HEK293 (cell line): Measurements from ENCODE around the gene LGALS7.
A peak's percentile ranks its signal among the peaks of the same experiment; 100 is the strongest.

ENCODE experiments used
- CTCF ChIA-PET: fragments of 350-600 bp; formaldehyde crosslinking; extraction: SDS; loops from one replicate; lab custom pipeline; 2021; ENCODE audit warnings: antibody characterized with exemption; lab: Yijun Ruan, JAX
- POLR2A ChIA-PET: fragments of 300-600 bp; formaldehyde crosslinking; extraction: SDS; loops from one replicate; lab custom pipeline; 2020; ENCODE audit warnings: antibody characterized with exemption, inconsistent platforms; lab: Yijun Ruan, JAX
- H3K27ac ChIP-seq: fragments of 200-500 bp; sonication (Bioruptor generic); 2 replicates; pipeline ENCODE4 v1.5.1; 2014; ENCODE audit warnings: low read depth, low read length, control low read depth, inconsistent platforms; ENCODE audit errors: extremely low read depth
- H3K36me3 ChIP-seq, 2 experiments: fragments of 200-500 bp in 1 of 2; sonication (Bioruptor generic) in 1 of 2; 1 replicate in 1 of 2; 2 replicates in 1 of 2; pipeline ENCODE4 v1.5.1; 2014 to 2017; ENCODE audit warnings: inconsistent platforms in 2 of 2, low read length in 2 of 2; ENCODE audit not compliant: control insufficient read depth in 2 of 2, insufficient read depth in 1 of 2
- H3K4me1 ChIP-seq: fragments of 200-500 bp; sonication (Bioruptor generic); 2 replicates; pipeline ENCODE4 v1.5.1; 2014; ENCODE audit warnings: mild to moderate bottlenecking, low read length, inconsistent platforms; ENCODE audit not compliant: control insufficient read depth, insufficient read depth
- H3K4me3 ChIP-seq: 2 replicates; pipeline ENCODE4 v1.5.1; 2011; ENCODE audit warnings: low read depth, mild to moderate bottlenecking, control low read depth, low read length, moderate library complexity
- H3K9me3 ChIP-seq: fragments of 200-500 bp; sonication (Bioruptor generic); 2 replicates; pipeline ENCODE4 v1.5.1; 2014; ENCODE audit warnings: low read depth, low read length, inconsistent platforms; ENCODE audit not compliant: control insufficient read depth, insufficient read depth
- GLIS2 ChIP-seq: fragments of 450-650 bp; formaldehyde crosslinking; IDR thresholded peaks from 2 replicates; pipeline ENCODE4 v1.5.1; 2016; ENCODE audit warnings: missing biosample characterization, missing genetic modification characterization
- INSM2 ChIP-seq: fragments of 450-650 bp; formaldehyde crosslinking; IDR thresholded peaks from 2 replicates; pipeline ENCODE4 v1.5.1; 2016; ENCODE audit warnings: missing biosample characterization, missing genetic modification characterization
- OSR2 ChIP-seq: fragments of 450-650 bp; formaldehyde crosslinking; IDR thresholded peaks from 2 replicates; pipeline ENCODE4 v1.5.1; 2016; ENCODE audit warnings: missing biosample characterization, missing genetic modification characterization
- SP2 ChIP-seq: fragments of 450-650 bp; formaldehyde crosslinking; IDR thresholded peaks from 2 replicates; pipeline ENCODE4 v1.5.1; 2016; ENCODE audit warnings: missing biosample characterization, missing genetic modification characterization
- ZBTB11 ChIP-seq: fragments of 450-650 bp; formaldehyde crosslinking; conservative IDR thresholded peaks from 2 replicates; pipeline ENCODE4 v1.5.1; 2016; ENCODE audit warnings: low read depth, missing biosample characterization, missing genetic modification characterization
- ZBTB8A ChIP-seq: fragments of 450-650 bp; formaldehyde crosslinking; IDR thresholded peaks from 2 replicates; pipeline ENCODE4 v1.5.1; 2016; ENCODE audit warnings: missing biosample characterization, missing genetic modification characterization
- ZNF16 ChIP-seq: fragments of 450-650 bp; formaldehyde crosslinking; IDR thresholded peaks from 2 replicates; pipeline ENCODE4 v1.5.1; 2016; ENCODE audit warnings: low read depth, missing biosample characterization, missing genetic modification characterization
- ZNF239 ChIP-seq: fragments of 450-650 bp; formaldehyde crosslinking; IDR thresholded peaks from 2 replicates; pipeline ENCODE4 v1.5.1; 2016; ENCODE audit warnings: missing biosample characterization, missing genetic modification characterization
- ZNF266 ChIP-seq: fragments of 450-650 bp; formaldehyde crosslinking; IDR thresholded peaks from 2 replicates; pipeline ENCODE4 v1.5.1; 2016; ENCODE audit warnings: missing biosample characterization, missing genetic modification characterization, low read depth
- ZNF274 ChIP-seq, 2 experiments: fragments of 200-500 bp in 1 of 2; fragments of 450-650 bp in 1 of 2; sonication (Bioruptor generic) in 1 of 2; formaldehyde crosslinking in 1 of 2; IDR thresholded peaks; 2 replicates each; pipeline versions ENCODE4 v1.5.1 to v1.6.1; 2014 to 2016; ENCODE audit warnings: borderline replicate concordance in 1 of 2, inconsistent platforms in 1 of 2, low read length in 1 of 2, missing biosample characterization in 1 of 2, missing genetic modification characterization in 1 of 2
- ZNF433 ChIP-seq: fragments of 450-650 bp; formaldehyde crosslinking; IDR thresholded peaks from 2 replicates; pipeline ENCODE4 v1.5.1; 2016; ENCODE audit warnings: missing biosample characterization, missing genetic modification characterization, low read depth
- ZNF510 ChIP-seq: fragments of 450-650 bp; formaldehyde crosslinking; IDR thresholded peaks from 2 replicates; pipeline ENCODE4 v1.5.1; 2018; ENCODE audit warnings: mild to moderate bottlenecking, missing genetic modification characterization, missing biosample characterization; ENCODE audit not compliant: insufficient replicate concordance
- ZNF561 ChIP-seq: fragments of 450-650 bp; IDR thresholded peaks from 2 replicates; pipeline ENCODE4 v1.5.1; 2018; ENCODE audit warnings: missing biosample characterization, missing genetic modification characterization, borderline replicate concordance
- ZNF585B ChIP-seq: fragments of 450-650 bp; formaldehyde crosslinking; IDR thresholded peaks from 2 replicates; pipeline ENCODE4 v1.5.1; 2016; ENCODE audit warnings: missing biosample characterization, missing genetic modification characterization
- ZNF639 ChIP-seq: fragments of 450-650 bp; formaldehyde crosslinking; IDR thresholded peaks from 2 replicates; pipeline ENCODE4 v1.5.1; 2016; ENCODE audit warnings: missing biosample characterization, missing genetic modification characterization
- ZSCAN23 ChIP-seq: fragments of 450-650 bp; formaldehyde crosslinking; IDR thresholded peaks from 2 replicates; pipeline ENCODE4 v1.5.1; 2016; ENCODE audit warnings: missing biosample characterization, missing genetic modification characterization
- ZXDB ChIP-seq: fragments of 450-650 bp; formaldehyde crosslinking; IDR thresholded peaks from 2 replicates; pipeline ENCODE4 v1.5.1; 2016; ENCODE audit warnings: missing biosample characterization, missing genetic modification characterization
- TF ChIP-seq, protein P1 (sequence below): fragments of 450-650 bp; formaldehyde crosslinking; IDR thresholded peaks from 2 replicates; pipeline ENCODE4 v1.5.1; 2016; ENCODE audit warnings: missing biosample characterization, missing genetic modification characterization
- TF ChIP-seq, protein P2 (sequence below): fragments of 450-650 bp; formaldehyde crosslinking; IDR thresholded peaks from 2 replicates; pipeline ENCODE4 v1.5.1; 2017; ENCODE audit warnings: missing biosample characterization, missing genetic modification characterization

LGALS7 gene

DNA sequence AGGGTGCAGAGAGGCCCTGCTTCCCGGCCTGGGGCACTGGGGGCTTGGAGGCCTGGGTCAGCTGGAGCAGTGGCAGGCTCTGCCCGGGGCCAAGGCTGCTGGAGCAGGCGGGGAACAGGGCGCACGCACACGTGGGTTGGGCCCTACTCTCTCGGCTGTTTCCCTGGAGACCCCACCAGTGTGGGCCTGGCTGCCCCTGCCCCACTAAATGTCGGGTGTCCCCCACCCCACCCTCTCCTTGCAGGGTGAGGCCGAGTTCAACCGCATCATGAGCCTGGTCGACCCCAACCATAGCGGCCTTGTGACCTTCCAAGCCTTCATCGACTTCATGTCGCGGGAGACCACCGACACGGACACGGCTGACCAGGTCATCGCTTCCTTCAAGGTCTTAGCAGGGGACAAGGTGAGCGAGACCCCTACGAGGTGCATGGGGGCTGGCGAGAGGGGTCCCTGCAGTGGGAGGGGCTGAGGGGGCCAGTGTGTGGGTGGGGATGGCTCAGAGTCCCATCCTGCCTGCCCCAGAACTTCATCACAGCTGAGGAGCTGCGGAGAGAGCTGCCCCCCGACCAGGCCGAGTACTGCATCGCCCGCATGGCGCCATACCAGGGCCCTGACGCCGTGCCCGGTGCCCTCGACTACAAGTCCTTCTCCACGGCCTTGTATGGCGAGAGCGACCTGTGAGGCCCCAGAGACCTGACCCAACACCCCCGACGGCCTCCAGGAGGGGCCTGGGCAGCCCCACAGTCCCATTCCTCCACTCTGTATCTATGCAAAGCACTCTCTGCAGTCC is 44.4 kb downstream of the LGALS7 start (continued):
- TF ChIP-seq, protein P1, sequence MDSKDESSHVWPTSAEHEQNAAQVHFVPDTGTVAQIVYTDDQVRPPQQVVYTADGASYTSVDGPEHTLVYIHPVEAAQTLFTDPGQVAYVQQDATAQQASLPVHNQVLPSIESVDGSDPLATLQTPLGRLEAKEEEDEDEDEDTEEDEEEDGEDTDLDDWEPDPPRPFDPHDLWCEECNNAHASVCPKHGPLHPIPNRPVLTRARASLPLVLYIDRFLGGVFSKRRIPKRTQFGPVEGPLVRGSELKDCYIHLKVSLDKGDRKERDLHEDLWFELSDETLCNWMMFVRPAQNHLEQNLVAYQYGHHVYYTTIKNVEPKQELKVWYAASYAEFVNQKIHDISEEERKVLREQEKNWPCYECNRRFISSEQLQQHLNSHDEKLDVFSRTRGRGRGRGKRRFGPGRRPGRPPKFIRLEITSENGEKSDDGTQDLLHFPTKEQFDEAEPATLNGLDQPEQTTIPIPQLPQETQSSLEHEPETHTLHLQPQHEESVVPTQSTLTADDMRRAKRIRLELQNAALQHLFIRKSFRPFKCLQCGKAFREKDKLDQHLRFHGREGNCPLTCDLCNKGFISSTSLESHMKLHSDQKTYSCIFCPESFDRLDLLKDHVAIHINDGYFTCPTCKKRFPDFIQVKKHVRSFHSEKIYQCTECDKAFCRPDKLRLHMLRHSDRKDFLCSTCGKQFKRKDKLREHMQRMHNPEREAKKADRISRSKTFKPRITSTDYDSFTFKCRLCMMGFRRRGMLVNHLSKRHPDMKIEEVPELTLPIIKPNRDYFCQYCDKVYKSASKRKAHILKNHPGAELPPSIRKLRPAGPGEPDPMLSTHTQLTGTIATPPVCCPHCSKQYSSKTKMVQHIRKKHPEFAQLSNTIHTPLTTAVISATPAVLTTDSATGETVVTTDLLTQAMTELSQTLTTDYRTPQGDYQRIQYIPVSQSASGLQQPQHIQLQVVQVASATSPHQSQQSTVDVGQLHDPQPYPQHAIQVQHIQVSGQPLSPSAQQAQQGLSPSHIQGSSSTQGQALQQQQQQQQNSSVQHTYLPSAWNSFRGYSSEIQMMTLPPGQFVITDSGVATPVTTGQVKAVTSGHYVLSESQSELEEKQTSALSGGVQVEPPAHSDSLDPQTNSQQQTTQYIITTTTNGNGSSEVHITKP (tag by site-specific recombination) = no peak
- TF ChIP-seq GLIS2 (tag by site-specific recombination) = peak; percentile 24; the same call in 1 of the 2 replicates
- no peak for TF ChIP-seq ZNF510 (tag by site-specific recombination)
- TF ChIP-seq ZNF274 (IDR thresholded peaks at IDR 0.05; ENCODE audit: low read length) = no peak
- TF ChIP-seq ZNF274 (tag by site-specific recombination; IDR thresholded peaks at IDR 0.05; ENCODE audit: borderline replicate concordance) = no peak

DNA sequence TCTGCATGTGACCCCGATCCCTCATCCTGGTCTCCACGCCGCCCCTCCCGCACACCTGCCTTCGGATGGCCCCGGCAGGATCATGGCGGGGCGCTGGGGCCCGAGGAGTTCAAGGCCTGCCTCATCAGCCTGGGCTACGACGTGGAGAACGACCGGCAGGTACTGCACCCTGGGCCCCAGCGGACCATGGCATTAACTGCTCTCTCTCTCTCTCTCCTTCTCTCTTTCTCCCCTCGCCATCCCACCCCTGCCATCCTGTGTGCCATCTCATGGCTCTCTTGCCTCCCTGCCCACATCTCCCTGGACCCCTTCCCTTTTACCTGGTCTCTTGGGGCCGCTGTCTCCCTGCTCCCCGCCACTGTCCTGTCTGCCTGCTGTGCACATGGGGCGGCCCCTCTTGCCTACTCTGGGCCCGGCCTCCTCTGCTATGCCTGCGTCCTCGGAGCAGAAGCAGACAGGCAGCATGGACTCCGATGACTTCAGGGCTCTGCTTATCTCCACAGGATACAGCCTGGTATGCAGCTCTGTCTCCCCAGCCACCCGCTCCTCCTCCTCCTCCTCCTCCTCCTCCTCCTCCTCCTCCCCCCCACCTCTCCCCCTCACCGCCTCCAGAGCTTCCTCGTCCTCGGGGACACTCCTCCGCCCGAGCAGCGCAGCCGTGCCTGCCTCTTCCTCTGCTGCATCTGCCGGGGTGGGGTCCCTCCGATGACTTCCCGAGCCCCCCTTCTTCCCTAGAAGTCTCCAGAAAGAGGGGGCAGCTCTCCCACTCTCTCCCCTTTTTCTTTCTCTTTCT is 45.3 kb downstream of the LGALS7 start:
- peak overlapping the region; percentile 37; the same call in 1 of the 2 replicates for H3K27ac ChIP-seq
- TF ChIP-seq ZXDB (tag by site-specific recombination) = no peak
- no peak for TF ChIP-seq ZNF585B (tag by site-specific recombination)
- TF ChIP-seq ZNF266 (tag by site-specific recombination) = no peak
- no peak for TF ChIP-seq INSM2 (tag by site-specific recombination)
- TF ChIP-seq, protein P2, sequence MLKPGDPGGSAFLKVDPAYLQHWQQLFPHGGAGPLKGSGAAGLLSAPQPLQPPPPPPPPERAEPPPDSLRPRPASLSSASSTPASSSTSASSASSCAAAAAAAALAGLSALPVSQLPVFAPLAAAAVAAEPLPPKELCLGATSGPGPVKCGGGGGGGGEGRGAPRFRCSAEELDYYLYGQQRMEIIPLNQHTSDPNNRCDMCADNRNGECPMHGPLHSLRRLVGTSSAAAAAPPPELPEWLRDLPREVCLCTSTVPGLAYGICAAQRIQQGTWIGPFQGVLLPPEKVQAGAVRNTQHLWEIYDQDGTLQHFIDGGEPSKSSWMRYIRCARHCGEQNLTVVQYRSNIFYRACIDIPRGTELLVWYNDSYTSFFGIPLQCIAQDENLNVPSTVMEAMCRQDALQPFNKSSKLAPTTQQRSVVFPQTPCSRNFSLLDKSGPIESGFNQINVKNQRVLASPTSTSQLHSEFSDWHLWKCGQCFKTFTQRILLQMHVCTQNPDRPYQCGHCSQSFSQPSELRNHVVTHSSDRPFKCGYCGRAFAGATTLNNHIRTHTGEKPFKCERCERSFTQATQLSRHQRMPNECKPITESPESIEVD = no peak
- TF ChIP-seq ZSCAN23 (tag by site-specific recombination) = no peak
- TF ChIP-seq ZNF239 (tag by site-specific recombination) = no peak
- TF ChIP-seq OSR2 (tag by site-specific recombination) = no peak
- no peak for TF ChIP-seq ZNF639 (tag by site-specific recombination)
- no peak for TF ChIP-seq ZNF433 (tag by site-specific recombination)
- TF ChIP-seq ZBTB8A (tag by site-specific recombination) = no peak
- TF ChIP-seq ZNF561 (tag by site-specific recombination) = no peak
- TF ChIP-seq ZBTB11 (tag by site-specific recombination) = no peak
- TF ChIP-seq ZNF16 (tag by site-specific recombination) = no peak
- TF ChIP-seq SP2 (tag by site-specific recombination) = no peak

More for the DNA sequence above, 45.3 kb downstream of the LGALS7 start:
- Histone ChIP-seq H3K4me1 (no peaks in the 10 kb centered on the region), H3K36me3 (peaks cover 77% of the 10 kb centered on the region in 2 experiments), H3K9me3 (no peaks in the 10 kb centered on the region), H3K4me3 (no peak overlapping the region)
- ChIA-PET POLR2A (interaction anchor here (0.6 to 1.4 kb wide), 3 partner anchors 45 to 90 kb away, joined by 3 to 6 read pairs (median 4); partner anchors contain the start of gene ACTN4), CTCF (interaction anchor here (0.5 to 1.1 kb wide), 10 partner anchors 9 to 440 kb away, joined by 3 to 5 read pairs (median 3); partner anchors contain the start of genes MRPS12 and SARS2)
